HK-2 (cell line): ENCODE data around the gene CSMD2.

Experiments
- DNase-seq: peaks from one replicate; pipeline ENCODE4 v3.0.0-alpha.2; 2018; ENCODE audit not compliant: unreplicated experiment

Gene CSMD2

GRCh38 chr1:33715195-33715811 lies 449.7 kb downstream of the CSMD2 start:
- DNase-seq: no peak

- no peak for DNase-seq
Measured at GRCh38 chr1:33714421-33714820, 450.6 kb downstream of the CSMD2 start.

- no peak for DNase-seq
Measured at GRCh38 chr1:33713058-33713877, 451.8 kb downstream of the CSMD2 start.

GRCh38 chr1:33712186-33712585 lies 452.8 kb downstream of the CSMD2 start:
- DNase-seq: no peak

- DNase-seq: no peak
Measured at GRCh38 chr1:33711511-33711910, 453.5 kb downstream of the CSMD2 start.

GRCh38 chr1:33710967-33711366 lies 454.1 kb downstream of the CSMD2 start:
- DNase-seq: no peak

GRCh38 chr1:33709783-33710718 lies 455.0 kb downstream of the CSMD2 start:
- no peak for DNase-seq

- no peak for DNase-seq
Measured at GRCh38 chr1:33709174-33709782, 455.8 kb downstream of the CSMD2 start.

GRCh38 chr1:33706634-33707255 lies 458.3 kb downstream of the CSMD2 start:
- DNase-seq: no peak

GRCh38 chr1:33703464-33703863 lies 461.6 kb downstream of the CSMD2 start:
- DNase-seq: no peak

- no peak for DNase-seq
Measured at GRCh38 chr1:33698361-33699035, 466.5 kb downstream of the CSMD2 start.

GRCh38 chr1:33697816-33698215 lies 467.2 kb downstream of the CSMD2 start:
- no peak for DNase-seq

GRCh38 chr1:33696962-33697361 lies 468.1 kb downstream of the CSMD2 start:
- DNase-seq: no peak

GRCh38 chr1:33696311-33696710 lies 468.7 kb downstream of the CSMD2 start:
- DNase-seq: no peak

GRCh38 chr1:33692206-33693188 lies 472.5 kb downstream of the CSMD2 start:
- no peak for DNase-seq

GRCh38 chr1:33687000-33687399 lies 478.0 kb downstream of the CSMD2 start:
- DNase-seq: no peak

GRCh38 chr1:33686551-33686950 lies 478.5 kb downstream of the CSMD2 start:
- DNase-seq: no peak

GRCh38 chr1:33685256-33685655 lies 479.8 kb downstream of the CSMD2 start:
- DNase-seq: no peak

GRCh38 chr1:33684396-33685179 lies 480.4 kb downstream of the CSMD2 start:
- no peak for DNase-seq
